Uterus (tissue), 4 donors: ENCODE measurements around the gene VANGL2. TPM values are rescaled to one million over a fixed set of nuclear protein-coding genes. Genes with fewer than 3 reads are reported as not detected.

Experiments
- DNase-seq, 2 donors: peaks; one replicate each; pipeline ENCODE4 v3.0.0-alpha.2; 2019 to 2020
- H3K27ac ChIP-seq, 2 donors: fragments of 200-600 bp; sonication (generic); 1 replicate in 1 of 2; 2 replicates in 1 of 2; pipeline ENCODE4 v1.5.1; 2016 to 2018
- H3K27me3 ChIP-seq, 2 donors: fragments of 200-600 bp; sonication (generic); one replicate each; pipeline ENCODE4 v1.5.1; 2018 to 2019; ENCODE audit warnings: control low read depth in 1 of 2
- H3K36me3 ChIP-seq, 2 donors: fragments of 200-600 bp; sonication (generic); one replicate each; pipeline ENCODE4 v1.5.1; 2019; ENCODE audit warnings: control low read depth in 1 of 2
- H3K4me1 ChIP-seq, 2 donors: fragments of 200-600 bp; sonication (generic); one replicate each; pipeline ENCODE4 v1.5.1; 2018 to 2019; ENCODE audit warnings: control low read depth in 1 of 2
- H3K4me3 ChIP-seq, 2 donors: fragments of 200-600 bp; sonication (generic); 1 replicate in 1 of 2; 2 replicates in 1 of 2; pipeline ENCODE4 v1.5.1; 2018 to 2019; ENCODE audit warnings: mild to moderate bottlenecking in 1 of 2
- H3K9me3 ChIP-seq, 2 donors: fragments of 200-600 bp; sonication (generic); one replicate each; pipeline ENCODE4 v1.5.1; 2019; ENCODE audit warnings: control low read depth in 1 of 2
- CTCF ChIP-seq, 4 experiments: fragments of 200-600 bp in 2 of 4; fragments of 450-650 bp in 2 of 4; sonication (generic) in 2 of 4; IDR thresholded peaks; one replicate each; pipeline ENCODE4 v1.5.1; 2016 to 2019; ENCODE audit warnings: antibody characterized with exemption in 4 of 4, mild to moderate bottlenecking in 2 of 4, moderate library complexity in 1 of 4
- POLR2A ChIP-seq, 2 donors: fragments of 450-650 bp; IDR thresholded peaks; one replicate each; pipeline ENCODE4 v1.6.1; 2016; ENCODE audit warnings: antibody characterized with exemption in 2 of 2, mild to moderate bottlenecking in 1 of 2, moderate library complexity in 1 of 2
- intact Hi-C: fragments of 100-400 bp; cut with DNase I; formaldehyde crosslinking; loops from one replicate; pipeline ENCODE4 v1.15.1; 2023; ENCODE audit warnings: low total_unique reads
- total RNA-seq, 4 donors: library from RNA; depleted of rRNA in 3 of 4; stranded (reverse); fragments of >200 nt in 3 of 4; gene quantifications; one replicate each; pipeline versions ENCODE4 v1.1.0 to v1.2.4, GENCODE V29; 2014 to 2023
- donor health status: DM: yes; HTN: yes; CAD: no.

Gene VANGL2
- total RNA-seq, 4 donors from 2014 or later = 0.26 to 14.1 (median 4.7) TPM

GRCh38 chr1:160459687-160460086 lies 59.3 kb downstream of the VANGL2 start:
- TF ChIP-seq POLR2A (IDR thresholded peaks at IDR 0.05) (no peak), CTCF (IDR thresholded peaks at IDR 0.05) (no peak)
- Histone ChIP-seq H3K9me3 (no peaks in the 10 kb centered on the region), H3K4me3 (no peak overlapping the region), H3K27me3 (no peaks in the 10 kb centered on the region), H3K4me1 (no peaks in the 10 kb centered on the region), H3K27ac (no peak overlapping the region), H3K36me3 (no peaks in the 10 kb centered on the region)
- DNase-seq = no peak
- intact Hi-C loops = no loop called here

- no peaks in the 10 kb centered on the region for H3K36me3 ChIP-seq
- TF ChIP-seq CTCF (IDR thresholded peaks at IDR 0.05) = no peak
- TF ChIP-seq POLR2A (IDR thresholded peaks at IDR 0.05) = no peak
- no peaks in the 10 kb centered on the region for H3K27me3 ChIP-seq
- DNase-seq = no peak
- no peaks in the 10 kb centered on the region for H3K4me1 ChIP-seq
- no peak overlapping the region for H3K4me3 ChIP-seq
- intact Hi-C loops = no loop called here
- no peak overlapping the region for H3K27ac ChIP-seq
- H3K9me3 ChIP-seq = no peaks in the 10 kb centered on the region
Observed at GRCh38 chr1:160460214-160460642, 59.9 kb downstream of the VANGL2 start.

GRCh38 chr1:160460683-160461287 lies 60.4 kb downstream of the VANGL2 start:
- Histone ChIP-seq H3K27me3 (no peaks in the 10 kb centered on the region), H3K4me1 (no peaks in the 10 kb centered on the region), H3K4me3 (no peak overlapping the region), H3K36me3 (no peaks in the 10 kb centered on the region), H3K27ac (no peak overlapping the region), H3K9me3 (no peaks in the 10 kb centered on the region)
- intact Hi-C loops = no loop called here
- DNase-seq = no peak
- TF ChIP-seq POLR2A (IDR thresholded peaks at IDR 0.05) (no peak), CTCF (IDR thresholded peaks at IDR 0.05) (no peak)

DNA sequence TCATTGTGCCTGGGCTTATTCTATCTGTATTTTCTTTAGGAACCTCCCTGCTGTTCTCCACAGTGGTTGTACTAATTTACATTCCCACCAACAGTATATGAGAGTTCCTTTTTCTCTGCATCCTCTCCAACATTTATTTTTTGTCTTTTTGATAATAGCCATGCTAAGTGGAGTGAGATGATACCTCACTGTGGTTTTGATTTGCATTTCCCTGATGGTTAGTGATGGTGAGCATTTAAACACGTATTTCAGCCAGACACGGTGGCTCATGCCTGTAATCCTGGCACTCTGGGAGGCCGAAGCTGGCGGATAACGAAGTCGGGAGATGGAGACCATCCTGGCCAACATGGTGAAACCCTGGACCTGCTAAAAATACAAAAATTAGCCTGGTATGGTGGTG lies 64.8 kb downstream of the VANGL2 start:
- no peak for TF ChIP-seq POLR2A (IDR thresholded peaks at IDR 0.05)
- no peak for TF ChIP-seq CTCF (IDR thresholded peaks at IDR 0.05)
- no peaks in the 10 kb centered on the region for H3K36me3 ChIP-seq
- H3K4me1 ChIP-seq = no peaks in the 10 kb centered on the region
- H3K27ac ChIP-seq = no peak overlapping the region
- intact Hi-C loops = no loop called here
- no peak overlapping the region for H3K4me3 ChIP-seq
- DNase-seq = no peak
- no peaks in the 10 kb centered on the region for H3K27me3 ChIP-seq
- H3K9me3 ChIP-seq = no peaks in the 10 kb centered on the region

DNA sequence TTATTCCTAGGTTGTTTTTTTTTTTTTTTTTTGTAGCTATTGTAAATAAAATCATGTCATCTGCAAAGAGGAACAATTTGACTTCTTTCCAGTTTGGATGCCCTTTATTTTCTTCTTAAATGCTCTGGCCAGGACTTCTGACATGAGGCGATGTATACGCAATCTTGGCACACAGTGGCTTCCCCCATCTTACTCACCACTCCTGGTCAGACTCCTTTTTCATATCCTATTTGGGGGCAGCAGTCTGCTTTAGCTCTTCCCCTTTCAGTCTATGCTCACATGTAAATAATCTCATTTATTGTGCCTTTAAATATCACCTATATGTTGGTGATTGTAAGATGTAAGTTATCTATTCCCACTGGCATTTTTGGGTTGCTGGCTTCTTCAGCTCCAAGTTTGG lies 66.6 kb downstream of the VANGL2 start:
- DNase-seq = no peak
- intact Hi-C loops = no loop called here
- no peak overlapping the region for H3K4me3 ChIP-seq
- TF ChIP-seq CTCF (IDR thresholded peaks at IDR 0.05) = no peak
- TF ChIP-seq POLR2A (IDR thresholded peaks at IDR 0.05) = no peak
- no peaks in the 10 kb centered on the region for H3K27me3 ChIP-seq
- H3K36me3 ChIP-seq = no peaks in the 10 kb centered on the region
- no peaks in the 10 kb centered on the region for H3K9me3 ChIP-seq
- H3K27ac ChIP-seq = no peak overlapping the region
- H3K4me1 ChIP-seq = no peaks in the 10 kb centered on the region
